ENCODE data around the gene PIGA. TPM values are rescaled to one million over a fixed set of nuclear protein-coding genes. Genes with fewer than 3 reads are reported as not detected.

The PIGA gene
- total and polyA plus RNA-seq, 9 of the 15 experiments (the other 6 are each of a cell fraction or from before 2014, with no cell fraction given), result 14.8 to 36.9 (median 23.5) TPM

DNA sequence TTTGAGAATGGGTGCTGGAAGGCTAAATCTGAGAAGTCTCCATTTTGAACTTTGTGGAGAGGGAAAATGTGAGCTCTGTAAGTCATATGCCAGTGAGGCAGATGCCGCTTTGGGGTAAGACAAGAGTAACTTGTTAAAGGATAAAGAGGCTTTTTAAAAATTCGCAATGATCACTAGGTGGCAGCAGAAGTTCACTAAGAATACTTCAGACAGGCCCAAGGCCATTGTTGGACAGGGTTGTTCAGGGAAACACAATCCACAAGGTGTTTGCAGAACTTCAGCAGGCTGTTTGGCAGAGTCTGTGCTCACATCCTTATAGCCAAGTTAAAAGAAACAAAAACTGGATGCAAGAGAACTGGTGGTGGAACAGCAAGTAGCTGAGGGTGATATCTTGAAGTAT is 13.7 kb upstream of the PIGA start:
- 17% methylated on average over 2 of the region's 2 CpGs for WGBS (ENCODE audit: insufficient coverage, low coverage, missing lambda C conversion rate)
- ChIA-PET POLR2A (interaction anchor here (1.0 kb wide), 1 partner anchor 119 kb away, joined by 3 read pairs; no protein-coding TSS in a partner anchor), CTCF (ENCODE audit: low intra/inter-chr PET ratio) (interaction anchor here (0.8 to 2.0 kb wide), 2 partner anchors 117 to 119 kb away, joined by 3 to 18 read pairs; no protein-coding TSS in a partner anchor)
- Histone ChIP-seq H2AFZ (ENCODE audit: low read depth, low read length) (no peak overlapping the region), H3K9me3 (replicated peaks; ENCODE audit: control insufficient read depth, insufficient read depth, low read depth, low read length) (no peaks in the 10 kb centered on the region), H3K4me1 (replicated peaks in 1 of 2; ENCODE audit: control insufficient read depth in 2 of 2, insufficient read depth in 2 of 2, low read length in 2 of 2) (no peaks in the 10 kb centered on the region), H3K79me2 (ENCODE audit: control insufficient read depth, insufficient read depth, low read length) (no peaks in the 10 kb centered on the region), H3K27me3 (ENCODE audit: control insufficient read depth in 2 of 2, insufficient read depth in 2 of 2, low read length in 2 of 2) (peaks cover 0 to 2% of the 10 kb centered on the region in 2 experiments; a peak in 2 of 5 replicates), H3K4me3 (no peak overlapping the region), H3K27ac (ENCODE audit: extremely low read depth, low read depth, low read length) (no peak overlapping the region), H3K9ac (ENCODE audit: insufficient read depth in 1 of 2, low read depth in 2 of 2, low read length in 2 of 2) (no peak overlapping the region), H3K4me2 (ENCODE audit: insufficient read depth, low read length) (no peak overlapping the region), H4K20me1 (replicated peaks; ENCODE audit: control insufficient read depth, insufficient read depth, low read length) (no peaks in the 10 kb centered on the region), H3K36me3 (ENCODE audit: control insufficient read depth, insufficient read depth, low read length) (no peaks in the 10 kb centered on the region), H3K9me1 (ENCODE audit: control insufficient read depth, insufficient read depth, low read length) (no peaks in the 10 kb centered on the region)
- FAIRE-seq (peak; percentile 90), ATAC-seq (peak; percentile 92), DNase-seq (ENCODE audit: extremely low read depth in 1 of 4, low spot score in 3 of 4) (peak; percentile 13 to 69 (median 22))
- BruUV-seq (replicated peaks), result no TSS peak
- in situ Hi-C loops (cut with MboI) (loop anchor here (10.0 to 25.0 kb wide), 2 partner anchors 113 to 216 kb away; no protein-coding TSS in a partner anchor), intact Hi-C loops (cut with micrococcal nuclease) (loop anchor here (1.0 to 10.0 kb wide), 3 partner anchors 119 to 306 kb away; no protein-coding TSS in a partner anchor)
- TF ChIP-seq RAD21 (CRISPR knock-in tag; conservative IDR thresholded peaks at IDR 0.05 in 1 of 2, IDR thresholded peaks at IDR 0.05 in 1 of 2) (peak; percentile 65 to 78), HDAC6 (IDR thresholded peaks at IDR 0.05; ENCODE audit: low read depth, low read length) (no peak), SAFB2 (IDR thresholded peaks at IDR 0.05; ENCODE audit: borderline replicate concordance, low read depth, low read length, severe bottlenecking) (no peak), ZNF212 (CRISPR knock-in tag; IDR thresholded peaks at IDR 0.05) (no peak)
- TF ChIP-seq, protein P1, sequence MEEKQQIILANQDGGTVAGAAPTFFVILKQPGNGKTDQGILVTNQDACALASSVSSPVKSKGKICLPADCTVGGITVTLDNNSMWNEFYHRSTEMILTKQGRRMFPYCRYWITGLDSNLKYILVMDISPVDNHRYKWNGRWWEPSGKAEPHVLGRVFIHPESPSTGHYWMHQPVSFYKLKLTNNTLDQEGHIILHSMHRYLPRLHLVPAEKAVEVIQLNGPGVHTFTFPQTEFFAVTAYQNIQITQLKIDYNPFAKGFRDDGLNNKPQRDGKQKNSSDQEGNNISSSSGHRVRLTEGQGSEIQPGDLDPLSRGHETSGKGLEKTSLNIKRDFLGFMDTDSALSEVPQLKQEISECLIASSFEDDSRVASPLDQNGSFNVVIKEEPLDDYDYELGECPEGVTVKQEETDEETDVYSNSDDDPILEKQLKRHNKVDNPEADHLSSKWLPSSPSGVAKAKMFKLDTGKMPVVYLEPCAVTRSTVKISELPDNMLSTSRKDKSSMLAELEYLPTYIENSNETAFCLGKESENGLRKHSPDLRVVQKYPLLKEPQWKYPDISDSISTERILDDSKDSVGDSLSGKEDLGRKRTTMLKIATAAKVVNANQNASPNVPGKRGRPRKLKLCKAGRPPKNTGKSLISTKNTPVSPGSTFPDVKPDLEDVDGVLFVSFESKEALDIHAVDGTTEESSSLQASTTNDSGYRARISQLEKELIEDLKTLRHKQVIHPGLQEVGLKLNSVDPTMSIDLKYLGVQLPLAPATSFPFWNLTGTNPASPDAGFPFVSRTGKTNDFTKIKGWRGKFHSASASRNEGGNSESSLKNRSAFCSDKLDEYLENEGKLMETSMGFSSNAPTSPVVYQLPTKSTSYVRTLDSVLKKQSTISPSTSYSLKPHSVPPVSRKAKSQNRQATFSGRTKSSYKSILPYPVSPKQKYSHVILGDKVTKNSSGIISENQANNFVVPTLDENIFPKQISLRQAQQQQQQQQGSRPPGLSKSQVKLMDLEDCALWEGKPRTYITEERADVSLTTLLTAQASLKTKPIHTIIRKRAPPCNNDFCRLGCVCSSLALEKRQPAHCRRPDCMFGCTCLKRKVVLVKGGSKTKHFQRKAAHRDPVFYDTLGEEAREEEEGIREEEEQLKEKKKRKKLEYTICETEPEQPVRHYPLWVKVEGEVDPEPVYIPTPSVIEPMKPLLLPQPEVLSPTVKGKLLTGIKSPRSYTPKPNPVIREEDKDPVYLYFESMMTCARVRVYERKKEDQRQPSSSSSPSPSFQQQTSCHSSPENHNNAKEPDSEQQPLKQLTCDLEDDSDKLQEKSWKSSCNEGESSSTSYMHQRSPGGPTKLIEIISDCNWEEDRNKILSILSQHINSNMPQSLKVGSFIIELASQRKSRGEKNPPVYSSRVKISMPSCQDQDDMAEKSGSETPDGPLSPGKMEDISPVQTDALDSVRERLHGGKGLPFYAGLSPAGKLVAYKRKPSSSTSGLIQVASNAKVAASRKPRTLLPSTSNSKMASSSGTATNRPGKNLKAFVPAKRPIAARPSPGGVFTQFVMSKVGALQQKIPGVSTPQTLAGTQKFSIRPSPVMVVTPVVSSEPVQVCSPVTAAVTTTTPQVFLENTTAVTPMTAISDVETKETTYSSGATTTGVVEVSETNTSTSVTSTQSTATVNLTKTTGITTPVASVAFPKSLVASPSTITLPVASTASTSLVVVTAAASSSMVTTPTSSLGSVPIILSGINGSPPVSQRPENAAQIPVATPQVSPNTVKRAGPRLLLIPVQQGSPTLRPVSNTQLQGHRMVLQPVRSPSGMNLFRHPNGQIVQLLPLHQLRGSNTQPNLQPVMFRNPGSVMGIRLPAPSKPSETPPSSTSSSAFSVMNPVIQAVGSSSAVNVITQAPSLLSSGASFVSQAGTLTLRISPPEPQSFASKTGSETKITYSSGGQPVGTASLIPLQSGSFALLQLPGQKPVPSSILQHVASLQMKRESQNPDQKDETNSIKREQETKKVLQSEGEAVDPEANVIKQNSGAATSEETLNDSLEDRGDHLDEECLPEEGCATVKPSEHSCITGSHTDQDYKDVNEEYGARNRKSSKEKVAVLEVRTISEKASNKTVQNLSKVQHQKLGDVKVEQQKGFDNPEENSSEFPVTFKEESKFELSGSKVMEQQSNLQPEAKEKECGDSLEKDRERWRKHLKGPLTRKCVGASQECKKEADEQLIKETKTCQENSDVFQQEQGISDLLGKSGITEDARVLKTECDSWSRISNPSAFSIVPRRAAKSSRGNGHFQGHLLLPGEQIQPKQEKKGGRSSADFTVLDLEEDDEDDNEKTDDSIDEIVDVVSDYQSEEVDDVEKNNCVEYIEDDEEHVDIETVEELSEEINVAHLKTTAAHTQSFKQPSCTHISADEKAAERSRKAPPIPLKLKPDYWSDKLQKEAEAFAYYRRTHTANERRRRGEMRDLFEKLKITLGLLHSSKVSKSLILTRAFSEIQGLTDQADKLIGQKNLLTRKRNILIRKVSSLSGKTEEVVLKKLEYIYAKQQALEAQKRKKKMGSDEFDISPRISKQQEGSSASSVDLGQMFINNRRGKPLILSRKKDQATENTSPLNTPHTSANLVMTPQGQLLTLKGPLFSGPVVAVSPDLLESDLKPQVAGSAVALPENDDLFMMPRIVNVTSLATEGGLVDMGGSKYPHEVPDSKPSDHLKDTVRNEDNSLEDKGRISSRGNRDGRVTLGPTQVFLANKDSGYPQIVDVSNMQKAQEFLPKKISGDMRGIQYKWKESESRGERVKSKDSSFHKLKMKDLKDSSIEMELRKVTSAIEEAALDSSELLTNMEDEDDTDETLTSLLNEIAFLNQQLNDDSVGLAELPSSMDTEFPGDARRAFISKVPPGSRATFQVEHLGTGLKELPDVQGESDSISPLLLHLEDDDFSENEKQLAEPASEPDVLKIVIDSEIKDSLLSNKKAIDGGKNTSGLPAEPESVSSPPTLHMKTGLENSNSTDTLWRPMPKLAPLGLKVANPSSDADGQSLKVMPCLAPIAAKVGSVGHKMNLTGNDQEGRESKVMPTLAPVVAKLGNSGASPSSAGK (IDR thresholded peaks at IDR 0.05), result no peak
